Measurements from ENCODE around the gene CASP7. TPM values are rescaled to one million over a fixed set of nuclear protein-coding genes. Genes with fewer than 3 reads are reported as not detected.

The CASP7 gene
- total RNA-seq, 3 donors from 2014 or later (not counting 1 experiment from before 2014, with no cell fraction given), result 13.4 to 20.0 (median 14.9) TPM

DNA sequence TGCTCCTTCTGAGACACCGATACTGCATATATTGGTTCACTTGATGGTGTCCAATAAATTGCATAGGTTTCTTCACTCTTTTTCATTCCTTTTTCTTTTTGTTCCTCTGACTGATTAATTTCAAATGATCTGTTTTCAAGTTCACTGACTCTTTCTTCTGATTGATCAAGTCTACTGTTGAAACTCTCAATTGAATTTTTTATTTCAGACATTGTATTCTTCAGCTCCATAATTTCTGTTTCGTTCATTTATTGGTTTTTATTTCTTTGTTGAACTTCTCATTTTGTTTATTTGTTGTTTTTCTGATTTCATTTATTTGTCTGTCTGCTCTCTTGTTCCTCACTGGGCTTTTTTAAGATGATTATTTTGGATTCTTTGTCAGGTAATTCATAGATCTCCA is 13.6 kb downstream of the CASP7 start:
- Histone ChIP-seq H3K4me1 (ENCODE audit: control insufficient read depth, insufficient read depth, low read length) (no peaks in the 10 kb centered on the region), H3K27me3 (ENCODE audit: control insufficient read depth, insufficient read depth, low read length) (no peaks in the 10 kb centered on the region), H3K27ac (ENCODE audit: low read length) (no peak overlapping the region), H3K9me3 (ENCODE audit: control insufficient read depth, insufficient read depth, low read length) (peaks cover 15% of the 10 kb centered on the region), H3K4me3 (ENCODE audit: low read length) (no peak overlapping the region), H3K36me3 (ENCODE audit: control insufficient read depth, insufficient read depth, low read length) (peaks cover 19% of the 10 kb centered on the region)
- Mint-ChIP-seq H3K27me3 (ENCODE audit: low read depth in 2 of 2) (no peaks in the 10 kb centered on the region), H3K9me3 (peaks cover 7 to 8% of the 10 kb centered on the region in 2 donors), H3K4me1 (peaks cover 22 to 24% of the 10 kb centered on the region in 2 donors), H3K36me3 (peaks cover 23% of the 10 kb centered on the region), H3K4me3 (no peak overlapping the region), H3K27ac (no peak overlapping the region)
- intact Hi-C loops (cut with micrococcal nuclease), result no loop called here
- no peak for DNase-seq
- ATAC-seq, result no peak
- 100% methylated on average over 1 of the region's 2 CpGs for WGBS (ENCODE audit: insufficient coverage)
- TF ChIP-seq, protein P1, sequence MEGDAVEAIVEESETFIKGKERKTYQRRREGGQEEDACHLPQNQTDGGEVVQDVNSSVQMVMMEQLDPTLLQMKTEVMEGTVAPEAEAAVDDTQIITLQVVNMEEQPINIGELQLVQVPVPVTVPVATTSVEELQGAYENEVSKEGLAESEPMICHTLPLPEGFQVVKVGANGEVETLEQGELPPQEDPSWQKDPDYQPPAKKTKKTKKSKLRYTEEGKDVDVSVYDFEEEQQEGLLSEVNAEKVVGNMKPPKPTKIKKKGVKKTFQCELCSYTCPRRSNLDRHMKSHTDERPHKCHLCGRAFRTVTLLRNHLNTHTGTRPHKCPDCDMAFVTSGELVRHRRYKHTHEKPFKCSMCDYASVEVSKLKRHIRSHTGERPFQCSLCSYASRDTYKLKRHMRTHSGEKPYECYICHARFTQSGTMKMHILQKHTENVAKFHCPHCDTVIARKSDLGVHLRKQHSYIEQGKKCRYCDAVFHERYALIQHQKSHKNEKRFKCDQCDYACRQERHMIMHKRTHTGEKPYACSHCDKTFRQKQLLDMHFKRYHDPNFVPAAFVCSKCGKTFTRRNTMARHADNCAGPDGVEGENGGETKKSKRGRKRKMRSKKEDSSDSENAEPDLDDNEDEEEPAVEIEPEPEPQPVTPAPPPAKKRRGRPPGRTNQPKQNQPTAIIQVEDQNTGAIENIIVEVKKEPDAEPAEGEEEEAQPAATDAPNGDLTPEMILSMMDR (IDR thresholded peaks at IDR 0.05), result no peak

DNA sequence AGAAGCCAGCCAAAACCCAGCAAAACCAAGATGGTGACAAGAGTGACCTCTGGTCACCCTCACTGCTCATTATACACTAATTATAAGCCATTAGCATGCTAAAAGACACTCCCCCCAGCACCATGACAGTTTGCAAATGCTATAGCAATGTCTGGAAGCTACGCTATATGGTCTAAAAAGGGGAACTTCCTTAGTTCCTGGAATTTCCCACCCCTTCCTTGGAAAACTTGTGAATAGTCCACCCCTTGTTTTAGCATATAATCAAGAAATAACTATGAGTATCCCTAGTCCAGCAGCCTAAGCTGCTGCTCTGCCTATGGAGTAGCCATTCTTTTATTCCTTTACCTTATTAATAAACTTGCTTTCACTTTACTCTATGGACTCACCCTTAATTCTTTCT is 16.0 kb downstream of the CASP7 start:
- H3K4me1 ChIP-seq (ENCODE audit: control insufficient read depth, insufficient read depth, low read length), result no peaks in the 10 kb centered on the region
- Mint-ChIP-seq H3K4me1 (peaks cover 5 to 6% of the 10 kb centered on the region in 2 donors), H3K27ac (peak overlapping the region in 1 of 2 donors; percentile 44), H3K36me3 (peaks cover 25% of the 10 kb centered on the region), H3K4me3 (no peak overlapping the region), H3K9me3 (peaks cover 7 to 8% of the 10 kb centered on the region in 2 donors), H3K27me3 (ENCODE audit: low read depth in 2 of 2) (no peaks in the 10 kb centered on the region)
- TF ChIP-seq, protein P1 (IDR thresholded peaks at IDR 0.05), result no peak
- H3K27me3 ChIP-seq (ENCODE audit: control insufficient read depth, insufficient read depth, low read length), result no peaks in the 10 kb centered on the region
- no peak overlapping the region for H3K27ac ChIP-seq (ENCODE audit: low read length)
- ATAC-seq, result no peak
- intact Hi-C loops (cut with micrococcal nuclease), result no loop called here
- peaks cover 33% of the 10 kb centered on the region for H3K36me3 ChIP-seq (ENCODE audit: control insufficient read depth, insufficient read depth, low read length)
- WGBS (ENCODE audit: insufficient coverage), result 100% methylated on average over 1 of the region's 1 CpG
- DNase-seq, result no peak
- no peak overlapping the region for H3K4me3 ChIP-seq (ENCODE audit: low read length)
- H3K9me3 ChIP-seq (ENCODE audit: control insufficient read depth, insufficient read depth, low read length), result peaks cover 15% of the 10 kb centered on the region

- intact Hi-C loops (cut with micrococcal nuclease), result no loop called here
- Mint-ChIP-seq H3K36me3 (peaks cover 25% of the 10 kb centered on the region), H3K4me1 (peaks cover 6 to 12% of the 10 kb centered on the region in 2 donors), H3K4me3 (no peak overlapping the region), H3K27me3 (ENCODE audit: low read depth in 2 of 2) (no peaks in the 10 kb centered on the region), H3K27ac (no peak overlapping the region), H3K9me3 (peaks cover 7 to 8% of the 10 kb centered on the region in 2 donors)
- Histone ChIP-seq H3K36me3 (ENCODE audit: control insufficient read depth, insufficient read depth, low read length) (peaks cover 27% of the 10 kb centered on the region), H3K9me3 (ENCODE audit: control insufficient read depth, insufficient read depth, low read length) (peaks cover 7% of the 10 kb centered on the region), H3K4me1 (ENCODE audit: control insufficient read depth, insufficient read depth, low read length) (no peaks in the 10 kb centered on the region), H3K27ac (ENCODE audit: low read length) (no peak overlapping the region), H3K27me3 (ENCODE audit: control insufficient read depth, insufficient read depth, low read length) (no peaks in the 10 kb centered on the region), H3K4me3 (ENCODE audit: low read length) (no peak overlapping the region)
- no peak for ATAC-seq
- TF ChIP-seq, protein P1 (IDR thresholded peaks at IDR 0.05), result no peak
- WGBS (ENCODE audit: insufficient coverage), result 84% methylated on average over 2 of the region's 3 CpGs
- DNase-seq, result no peak
Observed at GRCh38 chr10:113697595-113697994, 17.9 kb downstream of the CASP7 start.

All from natural killer cell (primary cell).